Loucy (cell line): ENCODE results near the gene ODC1.

Source experiments
- CTCF ChIP-seq: fragments of 200-600 bp; sonication (generic); conservative IDR thresholded peaks from 2 replicates; pipeline ENCODE4 v1.5.1; 2014; ENCODE audit warnings: mild to moderate bottlenecking, antibody characterized with exemption, low read length
- EZH2phosphoT487 ChIP-seq: fragments of 200-600 bp; IDR thresholded peaks from 2 replicates; pipeline ENCODE4 v1.6.1; 2018; ENCODE audit warnings: antibody characterized with exemption, mild to moderate bottlenecking, moderate library complexity, borderline replicate concordance

GRCh38 chr2:10473121-10473756, 25.1 kb upstream of the ODC1 start:
- TF ChIP-seq CTCF (no peak), EZH2phosphoT487 (no peak)
